Suprapubic skin (tissue), 4 donors: ENCODE results near the gene BCL3. TPM values are rescaled to one million over a fixed set of nuclear protein-coding genes. Genes with fewer than 3 reads are reported as not detected.

Experiments used
- DNase-seq, 2 donors: peaks; one replicate each; pipeline ENCODE4 v3.0.0-alpha.2; 2019; ENCODE audit warnings: low spot score in 2 of 2
- H3K27ac ChIP-seq: fragments of 200-600 bp; sonication (generic); one replicate; pipeline ENCODE4 v1.5.1; 2019
- H3K27me3 ChIP-seq: fragments of 200-600 bp; sonication (generic); one replicate; pipeline ENCODE4 v1.5.1; 2019
- H3K36me3 ChIP-seq: fragments of 200-600 bp; sonication (generic); one replicate; pipeline ENCODE4 v1.5.1; 2019
- H3K4me1 ChIP-seq: fragments of 200-600 bp; sonication (generic); one replicate; pipeline ENCODE4 v1.5.1; 2019
- H3K4me3 ChIP-seq: fragments of 200-600 bp; sonication (generic); one replicate; pipeline ENCODE4 v1.5.1; 2019; ENCODE audit warnings: mild to moderate bottlenecking
- H3K9me3 ChIP-seq: fragments of 200-600 bp; sonication (generic); one replicate; pipeline ENCODE4 v1.5.1; 2019
- EP300 ChIP-seq: sonication (generic); formaldehyde crosslinking; IDR thresholded peaks from one replicate; pipeline ENCODE4 v1.6.1; 2017; ENCODE audit warnings: antibody characterized with exemption
- POLR2A ChIP-seq, 2 donors: fragments of 450-650 bp; IDR thresholded peaks; one replicate each; pipeline ENCODE4 v1.6.1; 2017; ENCODE audit warnings: antibody characterized with exemption in 2 of 2, mild to moderate bottlenecking in 2 of 2, moderate library complexity in 2 of 2
- POLR2AphosphoS5 ChIP-seq, 3 donors: sonication (generic); formaldehyde crosslinking; IDR thresholded peaks; one replicate each; pipeline ENCODE4 v1.6.1; 2017; ENCODE audit warnings: antibody characterized with exemption in 3 of 3
- WGBS: methylation state at CpG from one replicate; pipeline ENCODE4 v1.1.5; 2018; 5-methylcytosine and 5-hydroxymethylcytosine counted together
- total RNA-seq, 4 donors: library from RNA; depleted of rRNA; stranded (reverse); fragments of >200 nt; gene quantifications; one replicate each; pipeline ENCODE4 v1.1.0, GENCODE V29; 2016
- TF ChIP-seq, protein P1 (sequence below), 2 donors: fragments of 200-600 bp in 1 of 2; fragments of 450-650 bp in 1 of 2; sonication (generic) in 1 of 2; IDR thresholded peaks; one replicate each; pipeline ENCODE4 v1.5.1; 2016 to 2019; ENCODE audit warnings: antibody characterized with exemption in 2 of 2, mild to moderate bottlenecking in 1 of 2, moderate library complexity in 1 of 2

BCL3 gene
- total RNA-seq, 4 donors from 2014 or later, result 13.9 to 29.1 (median 17.9) TPM

DNA sequence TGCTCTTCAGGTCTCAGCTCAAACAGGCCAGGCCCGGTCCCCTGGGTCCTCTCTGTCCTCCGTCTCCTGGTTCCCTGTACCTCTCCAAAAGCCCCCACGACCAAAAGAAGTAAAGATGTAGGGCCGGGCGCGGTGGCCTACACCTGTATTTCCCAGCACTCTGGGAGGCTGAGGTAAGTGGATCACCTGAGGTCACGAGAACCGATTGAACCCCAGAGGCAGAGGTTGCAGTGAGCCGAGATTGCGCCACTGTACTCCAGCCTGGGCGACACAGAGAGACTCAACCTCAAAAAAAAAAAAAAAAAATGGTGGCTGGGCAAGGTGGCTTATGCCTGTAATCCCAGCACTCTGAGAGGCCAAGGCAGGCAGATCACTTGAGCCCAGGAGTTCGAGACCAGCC is 22.0 kb upstream of the BCL3 start:
- Histone ChIP-seq H3K27ac (no peak overlapping the region), H3K4me3 (no peak overlapping the region)
- TF ChIP-seq EP300 (no peak), POLR2A (IDR thresholded peaks at IDR 0.05) (no peak), POLR2AphosphoS5 (IDR thresholded peaks at IDR 0.05) (no peak)
- TF ChIP-seq, protein P1, sequence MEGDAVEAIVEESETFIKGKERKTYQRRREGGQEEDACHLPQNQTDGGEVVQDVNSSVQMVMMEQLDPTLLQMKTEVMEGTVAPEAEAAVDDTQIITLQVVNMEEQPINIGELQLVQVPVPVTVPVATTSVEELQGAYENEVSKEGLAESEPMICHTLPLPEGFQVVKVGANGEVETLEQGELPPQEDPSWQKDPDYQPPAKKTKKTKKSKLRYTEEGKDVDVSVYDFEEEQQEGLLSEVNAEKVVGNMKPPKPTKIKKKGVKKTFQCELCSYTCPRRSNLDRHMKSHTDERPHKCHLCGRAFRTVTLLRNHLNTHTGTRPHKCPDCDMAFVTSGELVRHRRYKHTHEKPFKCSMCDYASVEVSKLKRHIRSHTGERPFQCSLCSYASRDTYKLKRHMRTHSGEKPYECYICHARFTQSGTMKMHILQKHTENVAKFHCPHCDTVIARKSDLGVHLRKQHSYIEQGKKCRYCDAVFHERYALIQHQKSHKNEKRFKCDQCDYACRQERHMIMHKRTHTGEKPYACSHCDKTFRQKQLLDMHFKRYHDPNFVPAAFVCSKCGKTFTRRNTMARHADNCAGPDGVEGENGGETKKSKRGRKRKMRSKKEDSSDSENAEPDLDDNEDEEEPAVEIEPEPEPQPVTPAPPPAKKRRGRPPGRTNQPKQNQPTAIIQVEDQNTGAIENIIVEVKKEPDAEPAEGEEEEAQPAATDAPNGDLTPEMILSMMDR (IDR thresholded peaks at IDR 0.05), result no peak

DNA sequence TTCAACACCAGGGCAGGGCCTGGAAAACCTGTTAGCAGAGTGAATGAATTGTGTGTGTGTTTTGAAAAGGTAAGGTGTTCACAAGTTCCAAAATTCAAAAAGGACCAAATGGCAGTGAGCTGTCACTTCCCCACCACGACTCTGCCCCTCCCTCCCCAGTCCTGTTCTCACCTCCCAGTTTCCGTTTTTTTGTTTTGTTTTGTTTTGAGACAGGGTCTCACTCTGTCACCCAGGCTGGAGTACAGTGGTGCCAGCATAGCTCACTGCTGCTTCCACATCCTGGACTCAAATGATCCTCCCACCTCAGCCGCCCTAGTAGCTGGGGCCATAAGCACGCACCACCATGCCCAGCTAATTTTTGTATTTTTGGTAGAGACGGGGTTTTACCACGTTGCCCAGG is 20.3 kb upstream of the BCL3 start:
- Histone ChIP-seq H3K9me3 (no peaks in the 10 kb centered on the region), H3K4me1 (peaks cover 30% of the 10 kb centered on the region), H3K4me3 (no peak overlapping the region), H3K27ac (no peak overlapping the region), H3K27me3 (no peaks in the 10 kb centered on the region), H3K36me3 (no peaks in the 10 kb centered on the region)
- TF ChIP-seq, protein P1 (IDR thresholded peaks at IDR 0.05), result no peak
- TF ChIP-seq POLR2AphosphoS5 (IDR thresholded peaks at IDR 0.05) (no peak), POLR2A (IDR thresholded peaks at IDR 0.05) (no peak), EP300 (no peak)
- WGBS, result 84% methylated on average over 6 of the region's 6 CpGs
- no peak for DNase-seq

More for the DNA sequence above, 22.0 kb upstream of the BCL3 start:
- Histone ChIP-seq H3K9me3 (no peaks in the 10 kb centered on the region), H3K27me3 (no peaks in the 10 kb centered on the region), H3K4me1 (peaks cover 42% of the 10 kb centered on the region), H3K36me3 (no peaks in the 10 kb centered on the region)
- WGBS, result 91% methylated on average over 12 of the region's 12 CpGs
- no peak for DNase-seq

DNA sequence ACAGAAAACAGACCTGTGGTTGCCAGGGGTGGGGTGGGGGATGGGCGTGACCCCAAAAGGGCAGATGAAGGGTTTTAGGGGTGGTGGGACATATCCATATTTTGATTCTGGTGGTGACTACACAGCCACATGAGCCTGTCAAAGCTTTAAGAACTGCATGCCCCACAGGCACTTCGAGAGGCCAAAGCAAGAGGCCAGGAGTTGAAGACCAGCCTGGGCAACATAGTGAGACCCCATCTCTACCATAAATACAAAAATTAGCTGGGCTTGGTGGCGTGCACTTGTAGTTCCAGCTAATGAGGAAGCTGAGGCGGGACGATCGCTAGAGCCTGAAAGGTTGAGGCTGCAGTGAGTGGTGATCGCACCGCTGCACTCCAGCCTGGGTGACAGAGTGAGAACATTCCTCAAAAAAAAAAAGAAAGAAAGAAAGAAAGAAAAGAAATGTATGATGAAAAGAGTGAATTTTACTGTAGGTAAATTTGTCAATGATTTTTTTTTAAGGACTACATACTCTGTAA is 18.9 kb upstream of the BCL3 start:
- peaks cover 18% of the 10 kb centered on the region for H3K4me1 ChIP-seq
- H3K4me3 ChIP-seq, result no peak overlapping the region
- H3K36me3 ChIP-seq, result no peaks in the 10 kb centered on the region
- no peak overlapping the region for H3K27ac ChIP-seq
- 87% methylated on average over 8 of the region's 8 CpGs for WGBS
- TF ChIP-seq, protein P1 (IDR thresholded peaks at IDR 0.05), result no peak
- TF ChIP-seq EP300, result no peak
- no peaks in the 10 kb centered on the region for H3K9me3 ChIP-seq
- no peaks in the 10 kb centered on the region for H3K27me3 ChIP-seq
- no peak for DNase-seq

DNA sequence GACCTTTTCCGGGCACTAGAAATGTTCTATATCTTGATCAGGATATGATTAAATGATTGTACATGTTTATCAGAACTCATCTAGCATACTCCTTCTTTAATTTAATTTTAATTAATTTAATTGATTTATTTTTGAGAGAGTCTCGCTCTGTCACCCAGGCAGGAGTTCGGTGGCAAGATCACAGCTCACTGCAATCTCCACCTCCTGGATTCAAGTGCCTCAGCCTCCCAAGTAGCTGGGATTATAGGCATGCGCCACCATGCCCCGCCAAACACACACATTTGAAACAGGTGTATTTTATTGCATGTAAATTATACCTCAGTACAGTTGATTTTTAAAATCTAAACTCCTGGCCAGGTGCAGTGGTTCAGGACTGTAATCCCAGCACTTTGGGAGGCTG is 17.4 kb upstream of the BCL3 start:
- H3K27ac ChIP-seq, result no peak overlapping the region
- no peak for TF ChIP-seq POLR2A (IDR thresholded peaks at IDR 0.05)
- TF ChIP-seq, protein P1 (IDR thresholded peaks at IDR 0.05), result no peak
- no peak for TF ChIP-seq EP300
- TF ChIP-seq POLR2AphosphoS5 (IDR thresholded peaks at IDR 0.05), result no peak
- H3K27me3 ChIP-seq, result no peaks in the 10 kb centered on the region
- no peak overlapping the region for H3K4me3 ChIP-seq
- 89% methylated on average over 5 of the region's 5 CpGs for WGBS
- no peaks in the 10 kb centered on the region for H3K36me3 ChIP-seq
- no peaks in the 10 kb centered on the region for H3K9me3 ChIP-seq
- peaks cover 12% of the 10 kb centered on the region for H3K4me1 ChIP-seq
- DNase-seq, result no peak

DNA sequence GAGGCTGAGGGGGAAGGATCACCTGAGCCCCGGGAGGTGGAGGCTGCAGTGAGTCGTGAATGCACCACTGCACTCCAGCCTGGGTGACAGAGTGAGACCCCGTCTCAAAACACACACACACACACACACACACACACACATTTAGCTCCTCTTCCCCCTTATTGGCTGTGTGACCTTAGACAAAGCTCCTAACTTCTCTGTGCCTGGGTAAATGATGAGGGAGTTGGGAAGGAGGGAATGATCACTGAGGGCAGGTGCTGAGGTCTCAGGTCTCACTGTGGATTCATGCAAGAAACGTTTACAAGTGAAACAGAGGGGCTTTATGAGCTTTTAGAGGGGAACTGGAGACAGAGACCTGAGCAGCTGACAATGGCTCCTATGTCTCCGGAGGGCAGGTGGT is 16.9 kb upstream of the BCL3 start:
- no peaks in the 10 kb centered on the region for H3K27me3 ChIP-seq
- no peaks in the 10 kb centered on the region for H3K9me3 ChIP-seq
- no peaks in the 10 kb centered on the region for H3K36me3 ChIP-seq
- no peak overlapping the region for H3K4me3 ChIP-seq
- WGBS, result 83% methylated on average over 5 of the region's 5 CpGs
- TF ChIP-seq, protein P1 (IDR thresholded peaks at IDR 0.05), result no peak
- TF ChIP-seq POLR2A (IDR thresholded peaks at IDR 0.05) (no peak), POLR2AphosphoS5 (IDR thresholded peaks at IDR 0.05) (no peak), EP300 (no peak)
- H3K4me1 ChIP-seq, result peaks cover 15% of the 10 kb centered on the region
- H3K27ac ChIP-seq, result no peak overlapping the region
- no peak for DNase-seq
